ENCODE measurements around the gene UNC5C. TPM values are rescaled to one million over a fixed set of nuclear protein-coding genes. Genes with fewer than 3 reads are reported as not detected.

Gene UNC5C
- total RNA-seq, 1 donor from 2014 or later, result not detected

- Mint-ChIP-seq H3K27me3 (no peaks in the 10 kb centered on the region), H3K9me3 (no peaks in the 10 kb centered on the region), H3K36me3 (ENCODE audit: low read depth) (no peaks in the 10 kb centered on the region), H3K4me1 (no peaks in the 10 kb centered on the region), H3K27ac (no peak overlapping the region), H3K4me3 (no peak overlapping the region)
- CTCF ChIA-PET, result no interaction called here
- ATAC-seq (ENCODE audit: low read depth) (no peak), DNase-seq (no peak)
- intact Hi-C loops (cut with micrococcal nuclease), result no loop called here
- TF ChIP-seq CTCF (IDR thresholded peaks at IDR 0.05), result no peak
- POLR2A ChIA-PET, result no interaction called here
These were observed 349.8 kb downstream of the UNC5C start for GRCh38 chr4:95198961-95199360.

GRCh38 chr4:95197353-95197752, 351.4 kb downstream of the UNC5C start:
- Mint-ChIP-seq H3K36me3 (ENCODE audit: low read depth) (no peaks in the 10 kb centered on the region), H3K27me3 (no peaks in the 10 kb centered on the region), H3K4me3 (no peak overlapping the region), H3K27ac (no peak overlapping the region), H3K9me3 (peaks cover 3% of the 10 kb centered on the region), H3K4me1 (no peaks in the 10 kb centered on the region)
- CTCF ChIA-PET, result no interaction called here
- POLR2A ChIA-PET, result no interaction called here
- ATAC-seq (ENCODE audit: low read depth), result no peak
- no peak for DNase-seq
- TF ChIP-seq CTCF (IDR thresholded peaks at IDR 0.05), result no peak
- intact Hi-C loops (cut with micrococcal nuclease), result no loop called here

GRCh38 chr4:95193391-95194224, 355.2 kb downstream of the UNC5C start:
- no peak for DNase-seq

GRCh38 chr4:95191537-95191936, 357.2 kb downstream of the UNC5C start:
- peaks cover 3% of the 10 kb centered on the region for H3K9me3 Mint-ChIP-seq
- intact Hi-C loops (cut with micrococcal nuclease), result no loop called here
- DNase-seq, result no peak
- no peaks in the 10 kb centered on the region for H3K27me3 Mint-ChIP-seq
- H3K4me1 Mint-ChIP-seq, result no peaks in the 10 kb centered on the region
- H3K36me3 Mint-ChIP-seq (ENCODE audit: low read depth), result no peaks in the 10 kb centered on the region
- ATAC-seq (ENCODE audit: low read depth), result no peak
- H3K4me3 Mint-ChIP-seq, result no peak overlapping the region
- no peak for TF ChIP-seq CTCF (IDR thresholded peaks at IDR 0.05)
- CTCF ChIA-PET, result no interaction called here
- POLR2A ChIA-PET, result no interaction called here
- no peak overlapping the region for H3K27ac Mint-ChIP-seq

More at GRCh38 chr4:95193391-95194224, 355.2 kb downstream of the UNC5C start:
- Mint-ChIP-seq H3K4me1 (no peaks in the 10 kb centered on the region), H3K4me3 (no peak overlapping the region), H3K9me3 (peaks cover 3% of the 10 kb centered on the region), H3K27ac (no peak overlapping the region), H3K27me3 (no peaks in the 10 kb centered on the region), H3K36me3 (ENCODE audit: low read depth) (no peaks in the 10 kb centered on the region)
- TF ChIP-seq CTCF (IDR thresholded peaks at IDR 0.05), result no peak
- ATAC-seq (ENCODE audit: low read depth), result no peak
- ChIA-PET POLR2A (no interaction called here), CTCF (no interaction called here)
- intact Hi-C loops (cut with micrococcal nuclease), result no loop called here

- Mint-ChIP-seq H3K4me3 (no peak overlapping the region), H3K36me3 (ENCODE audit: low read depth) (no peaks in the 10 kb centered on the region), H3K4me1 (no peaks in the 10 kb centered on the region), H3K9me3 (peaks cover 3% of the 10 kb centered on the region), H3K27me3 (no peaks in the 10 kb centered on the region), H3K27ac (no peak overlapping the region)
- POLR2A ChIA-PET, result no interaction called here
- ATAC-seq (ENCODE audit: low read depth) (no peak), DNase-seq (no peak)
- TF ChIP-seq CTCF (IDR thresholded peaks at IDR 0.05), result no peak
- CTCF ChIA-PET, result no interaction called here
- intact Hi-C loops (cut with micrococcal nuclease), result no loop called here
These were observed 357.9 kb downstream of the UNC5C start for GRCh38 chr4:95190751-95191436.

Measured in activated B cell treated with CpG ODN at 0.5 μM for 24 hours (primary cell).